OCI-LY1 (cell line): ENCODE measurements around the gene EPM2A.

ENCODE experiments used
- H2AFZ ChIP-seq: fragments of 200-600 bp; sonication (generic), shearing (Covaris generic); 2 replicates; pipeline ENCODE4 v1.6.0; 2014; ENCODE audit warnings: antibody characterized with exemption, mild to moderate bottlenecking, low read length
- H3F3A ChIP-seq: fragments of 200-600 bp; sonication (generic), shearing (Covaris generic); 2 replicates; pipeline ENCODE4 v1.6.0; 2014; ENCODE audit warnings: mild to moderate bottlenecking, antibody characterized with exemption, low read length, moderate library complexity; ENCODE audit not compliant: insufficient read depth
- H3K27ac ChIP-seq: fragments of 200-600 bp; sonication (generic); 2 replicates; pipeline ENCODE4 v1.5.1; 2014; ENCODE audit warnings: low read length, mixed run types, mild to moderate bottlenecking, low read depth; ENCODE audit not compliant: poor library complexity, severe bottlenecking
- H3K27me3 ChIP-seq: fragments of 200-600 bp; sonication (generic); 2 replicates; pipeline ENCODE4 v1.6.0; 2014; ENCODE audit warnings: antibody characterized with exemption, mild to moderate bottlenecking, low read length, moderate library complexity; ENCODE audit not compliant: insufficient read depth
- H3K36me3 ChIP-seq: fragments of 200-600 bp; sonication (generic); 2 replicates; pipeline ENCODE4 v1.6.1; 2014; ENCODE audit warnings: mild to moderate bottlenecking, antibody characterized with exemption, low read length, moderate library complexity, mixed read lengths; ENCODE audit not compliant: insufficient read depth
- H3K4me1 ChIP-seq: fragments of 200-600 bp; sonication (generic); 2 replicates; pipeline ENCODE4 v1.5.1; 2014; ENCODE audit warnings: mild to moderate bottlenecking, low read length, moderate library complexity; ENCODE audit not compliant: insufficient read depth, severe bottlenecking
- H3K4me2 ChIP-seq: fragments of 200-600 bp; sonication (generic), shearing (Covaris generic); 2 replicates; pipeline ENCODE4 v1.6.1; 2014; ENCODE audit warnings: low read length
- H3K4me3 ChIP-seq: fragments of 200-600 bp; sonication (generic); 2 replicates; pipeline ENCODE4 v1.5.1; 2014; ENCODE audit warnings: low read length, low read depth, mild to moderate bottlenecking, mixed read lengths; ENCODE audit not compliant: poor library complexity, severe bottlenecking
- H3K79me2 ChIP-seq: fragments of 200-600 bp; shearing (Covaris generic); 2 replicates; pipeline ENCODE4 v1.6.1; 2016; ENCODE audit warnings: mixed run types, low read length, mixed read lengths; ENCODE audit not compliant: insufficient read depth
- H3K9ac ChIP-seq: fragments of 200-600 bp; sonication (generic), shearing (Covaris generic); 2 replicates; pipeline ENCODE4 v1.6.1; 2014; ENCODE audit warnings: mild to moderate bottlenecking, low read length, mixed read lengths
- H3K9me2 ChIP-seq: fragments of 200-600 bp; sonication (generic), shearing (Covaris generic); 2 replicates; pipeline ENCODE4 v1.6.1; 2014; ENCODE audit warnings: low read depth, mild to moderate bottlenecking, low read length, mixed read lengths
- H3K9me3 ChIP-seq: fragments of 200-600 bp; shearing (Covaris generic); 2 replicates; pipeline ENCODE4 v1.6.1; 2014; ENCODE audit warnings: low read length, mixed read lengths
- H4K20me1 ChIP-seq: fragments of 200-600 bp; sonication (generic), shearing (Covaris generic); 2 replicates; pipeline ENCODE4 v1.6.0; 2016; ENCODE audit warnings: mild to moderate bottlenecking, low read length; ENCODE audit not compliant: insufficient read depth
- CTCF ChIP-seq: fragments of 200-600 bp; sonication (generic), shearing (Covaris generic); IDR thresholded peaks from 2 replicates; pipeline ENCODE4 v1.5.1; 2017; ENCODE audit warnings: mild to moderate bottlenecking, antibody characterized with exemption, low read length, moderate library complexity, mixed read lengths
- EZH2 ChIP-seq: fragments of 200-600 bp; sonication (generic), shearing (Covaris generic); IDR thresholded peaks from 2 replicates; pipeline ENCODE4 v1.8.0; 2017; ENCODE audit warnings: borderline replicate concordance, mixed run types, mild to moderate bottlenecking, antibody characterized with exemption, low read length, moderate library complexity, mixed read lengths

EPM2A gene

GRCh38 chr6:145621776-145622175 is 113.5 kb downstream of the EPM2A start:
- no peak overlapping the region for H3K4me2 ChIP-seq
- no peaks in the 10 kb centered on the region for H3K27me3 ChIP-seq
- no peak overlapping the region for H2AFZ ChIP-seq
- no peaks in the 10 kb centered on the region for H3K4me1 ChIP-seq
- H3F3A ChIP-seq = no peaks in the 10 kb centered on the region
- no peaks in the 10 kb centered on the region for H3K79me2 ChIP-seq
- H3K9me2 ChIP-seq = no peaks in the 10 kb centered on the region
- no peak overlapping the region for H3K27ac ChIP-seq
- no peak overlapping the region for H3K4me3 ChIP-seq
- H3K9me3 ChIP-seq = no peaks in the 10 kb centered on the region
- H3K9ac ChIP-seq = no peak overlapping the region
- no peaks in the 10 kb centered on the region for H3K36me3 ChIP-seq
- no peaks in the 10 kb centered on the region for H4K20me1 ChIP-seq
- no peak for TF ChIP-seq EZH2
- no peak for TF ChIP-seq CTCF

- H3F3A ChIP-seq = no peaks in the 10 kb centered on the region
- no peaks in the 10 kb centered on the region for H3K27me3 ChIP-seq
- no peaks in the 10 kb centered on the region for H3K36me3 ChIP-seq
- TF ChIP-seq CTCF (no peak), EZH2 (no peak)
- no peak overlapping the region for H2AFZ ChIP-seq
- no peak overlapping the region for H3K4me3 ChIP-seq
- H3K4me1 ChIP-seq = no peaks in the 10 kb centered on the region
- no peaks in the 10 kb centered on the region for H3K79me2 ChIP-seq
- H3K9ac ChIP-seq = no peak overlapping the region
- H3K4me2 ChIP-seq = no peak overlapping the region
- no peaks in the 10 kb centered on the region for H3K9me3 ChIP-seq
- no peaks in the 10 kb centered on the region for H3K9me2 ChIP-seq
- H3K27ac ChIP-seq = no peak overlapping the region
- no peaks in the 10 kb centered on the region for H4K20me1 ChIP-seq
Observed at GRCh38 chr6:145620088-145620487, 115.2 kb downstream of the EPM2A start.

- Histone ChIP-seq H3K4me2 (no peak overlapping the region), H3K9ac (no peak overlapping the region), H3K4me1 (no peaks in the 10 kb centered on the region), H3F3A (no peaks in the 10 kb centered on the region), H3K27me3 (no peaks in the 10 kb centered on the region), H3K9me2 (no peaks in the 10 kb centered on the region), H3K79me2 (no peaks in the 10 kb centered on the region), H3K9me3 (no peaks in the 10 kb centered on the region), H2AFZ (no peak overlapping the region), H3K4me3 (no peak overlapping the region), H3K36me3 (no peaks in the 10 kb centered on the region), H4K20me1 (no peaks in the 10 kb centered on the region), H3K27ac (no peak overlapping the region)
- TF ChIP-seq EZH2 (no peak), CTCF (no peak)
Observed at GRCh38 chr6:145609521-145609920, 125.8 kb downstream of the EPM2A start.
